ENCODE results near the gene EFCAB11.

Gene EFCAB11

DNA sequence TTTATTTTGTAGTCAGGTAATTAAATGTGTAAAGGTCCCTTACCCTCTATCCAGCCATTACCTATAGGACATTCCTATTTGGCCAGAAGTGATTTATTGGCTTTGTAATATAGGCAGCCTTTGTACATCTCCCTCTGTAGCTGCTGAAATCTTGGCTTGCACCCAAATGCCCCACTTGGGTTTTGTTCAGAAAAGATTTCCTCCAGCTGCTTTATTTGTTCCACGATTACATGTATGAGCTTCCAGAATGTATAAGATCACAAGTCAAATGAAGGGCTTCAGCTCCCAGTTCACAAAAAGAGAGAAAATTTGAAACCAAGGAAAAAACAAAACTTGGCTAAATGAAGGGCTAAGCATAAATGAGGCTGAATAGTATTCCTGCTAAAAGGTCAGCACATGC lies 103.4 kb downstream of the EFCAB11 start:
- H2AFZ ChIP-seq (ENCODE audit: low read length) = no peak overlapping the region
- H3K4me2 ChIP-seq (ENCODE audit: low read depth, low read length) = no peak overlapping the region

GRCh38 chr14:89849931-89850330 lies 104.6 kb downstream of the EFCAB11 start:
- H3K4me2 ChIP-seq (ENCODE audit: low read depth, low read length) = no peak overlapping the region
- DNase-seq = no peak
- H3K79me2 ChIP-seq (ENCODE audit: low read length) = no peaks in the 10 kb centered on the region
- H4K20me1 ChIP-seq (ENCODE audit: insufficient read depth, low read length) = no peaks in the 10 kb centered on the region
- TF ChIP-seq, protein P1, sequence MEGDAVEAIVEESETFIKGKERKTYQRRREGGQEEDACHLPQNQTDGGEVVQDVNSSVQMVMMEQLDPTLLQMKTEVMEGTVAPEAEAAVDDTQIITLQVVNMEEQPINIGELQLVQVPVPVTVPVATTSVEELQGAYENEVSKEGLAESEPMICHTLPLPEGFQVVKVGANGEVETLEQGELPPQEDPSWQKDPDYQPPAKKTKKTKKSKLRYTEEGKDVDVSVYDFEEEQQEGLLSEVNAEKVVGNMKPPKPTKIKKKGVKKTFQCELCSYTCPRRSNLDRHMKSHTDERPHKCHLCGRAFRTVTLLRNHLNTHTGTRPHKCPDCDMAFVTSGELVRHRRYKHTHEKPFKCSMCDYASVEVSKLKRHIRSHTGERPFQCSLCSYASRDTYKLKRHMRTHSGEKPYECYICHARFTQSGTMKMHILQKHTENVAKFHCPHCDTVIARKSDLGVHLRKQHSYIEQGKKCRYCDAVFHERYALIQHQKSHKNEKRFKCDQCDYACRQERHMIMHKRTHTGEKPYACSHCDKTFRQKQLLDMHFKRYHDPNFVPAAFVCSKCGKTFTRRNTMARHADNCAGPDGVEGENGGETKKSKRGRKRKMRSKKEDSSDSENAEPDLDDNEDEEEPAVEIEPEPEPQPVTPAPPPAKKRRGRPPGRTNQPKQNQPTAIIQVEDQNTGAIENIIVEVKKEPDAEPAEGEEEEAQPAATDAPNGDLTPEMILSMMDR (IDR thresholded peaks at IDR 0.05; ENCODE audit: low read length) = no peak
- TF ChIP-seq EZH2 (optimal IDR thresholded peaks at IDR 0.05; ENCODE audit: low read depth, low read length) (no peak), EZH2phosphoT487 (IDR thresholded peaks at IDR 0.05; ENCODE audit: low read length) (no peak)
- H3K36me3 ChIP-seq (replicated peaks; ENCODE audit: insufficient read depth, low read length) = no peaks in the 10 kb centered on the region
- H3K27ac ChIP-seq (ENCODE audit: low read length) = no peak overlapping the region
- no peak overlapping the region for H3K9ac ChIP-seq (ENCODE audit: low read length)
- no peaks in the 10 kb centered on the region for H3K9me3 ChIP-seq (replicated peaks; ENCODE audit: insufficient read depth, low read length)
- H2AFZ ChIP-seq (ENCODE audit: low read length) = no peak overlapping the region
- no peaks in the 10 kb centered on the region for H3K27me3 ChIP-seq (replicated peaks; ENCODE audit: insufficient read depth, low read length)
- H3K4me1 ChIP-seq (ENCODE audit: low read length) = no peaks in the 10 kb centered on the region
- no peaks in the 10 kb centered on the region for H3F3A ChIP-seq (ENCODE audit: insufficient read depth, low read length)
- H3K4me3 ChIP-seq (ENCODE audit: low read length) = no peak overlapping the region
- no peaks in the 10 kb centered on the region for H3K9me2 ChIP-seq (replicated peaks; ENCODE audit: insufficient read depth, low read length)

More for the DNA sequence above, 103.4 kb downstream of the EFCAB11 start:
- no peaks in the 10 kb centered on the region for H3K79me2 ChIP-seq (ENCODE audit: low read length)
- H3K27me3 ChIP-seq (replicated peaks; ENCODE audit: insufficient read depth, low read length) = no peaks in the 10 kb centered on the region
- no peaks in the 10 kb centered on the region for H3K9me3 ChIP-seq (replicated peaks; ENCODE audit: insufficient read depth, low read length)
- H4K20me1 ChIP-seq (ENCODE audit: insufficient read depth, low read length) = no peaks in the 10 kb centered on the region
- no peaks in the 10 kb centered on the region for H3K36me3 ChIP-seq (replicated peaks; ENCODE audit: insufficient read depth, low read length)
- H3K27ac ChIP-seq (ENCODE audit: low read length) = no peak overlapping the region
- no peaks in the 10 kb centered on the region for H3K4me1 ChIP-seq (ENCODE audit: low read length)
- H3K9ac ChIP-seq (ENCODE audit: low read length) = no peak overlapping the region
- TF ChIP-seq, protein P1 (IDR thresholded peaks at IDR 0.05; ENCODE audit: low read length) = no peak
- no peak for TF ChIP-seq EZH2phosphoT487 (IDR thresholded peaks at IDR 0.05; ENCODE audit: low read length)
- no peak for TF ChIP-seq EZH2 (optimal IDR thresholded peaks at IDR 0.05; ENCODE audit: low read depth, low read length)
- H3K9me2 ChIP-seq (replicated peaks; ENCODE audit: insufficient read depth, low read length) = no peaks in the 10 kb centered on the region
- no peak overlapping the region for H3K4me3 ChIP-seq (ENCODE audit: low read length)
- no peak for DNase-seq
- H3F3A ChIP-seq (ENCODE audit: insufficient read depth, low read length) = no peaks in the 10 kb centered on the region

- H3K27ac ChIP-seq (ENCODE audit: low read length) = no peak overlapping the region
- DNase-seq = no peak
- H4K20me1 ChIP-seq (ENCODE audit: insufficient read depth, low read length) = no peaks in the 10 kb centered on the region
- H3K9me3 ChIP-seq (replicated peaks; ENCODE audit: insufficient read depth, low read length) = no peaks in the 10 kb centered on the region
- H3K79me2 ChIP-seq (ENCODE audit: low read length) = no peaks in the 10 kb centered on the region
- no peak overlapping the region for H2AFZ ChIP-seq (ENCODE audit: low read length)
- no peaks in the 10 kb centered on the region for H3K4me1 ChIP-seq (ENCODE audit: low read length)
- no peak overlapping the region for H3K4me3 ChIP-seq (ENCODE audit: low read length)
- TF ChIP-seq, protein P1 (IDR thresholded peaks at IDR 0.05; ENCODE audit: low read length) = no peak
- no peak for TF ChIP-seq EZH2phosphoT487 (IDR thresholded peaks at IDR 0.05; ENCODE audit: low read length)
- TF ChIP-seq EZH2 (optimal IDR thresholded peaks at IDR 0.05; ENCODE audit: low read depth, low read length) = no peak
- no peaks in the 10 kb centered on the region for H3F3A ChIP-seq (ENCODE audit: insufficient read depth, low read length)
- H3K9me2 ChIP-seq (replicated peaks; ENCODE audit: insufficient read depth, low read length) = no peaks in the 10 kb centered on the region
- no peaks in the 10 kb centered on the region for H3K27me3 ChIP-seq (replicated peaks; ENCODE audit: insufficient read depth, low read length)
- H3K36me3 ChIP-seq (replicated peaks; ENCODE audit: insufficient read depth, low read length) = no peaks in the 10 kb centered on the region
- H3K9ac ChIP-seq (ENCODE audit: low read length) = no peak overlapping the region
- H3K4me2 ChIP-seq (ENCODE audit: low read depth, low read length) = no peak overlapping the region
Observed at GRCh38 chr14:89848165-89848564, 106.4 kb downstream of the EFCAB11 start.

Measured in MM.1S (cell line).